Cardiac muscle cell (in vitro differentiated cells and primary cell): ENCODE results near the gene HOXD12. TPM values are rescaled to one million over a fixed set of nuclear protein-coding genes. Genes with fewer than 3 reads are reported as not detected.

Experiments
- DNase-seq, 2 donors: peaks; one replicate each; pipeline versions ENCODE4 v3.0.0 to v3.0.0-alpha.2; 2010 to 2017; ENCODE audit warnings: low read depth in 1 of 2, low spot score in 1 of 2
- H3K27ac ChIP-seq: fragments of 200-600 bp; sonication (generic); 2 replicates; pipeline ENCODE4 v1.5.1; 2016
- H3K27me3 ChIP-seq: fragments of 200-600 bp; sonication (generic); 2 replicates; pipeline ENCODE4 v1.6.0; 2016; ENCODE audit warnings: control low read depth
- H3K36me3 ChIP-seq: fragments of 200-600 bp; sonication (generic); 2 replicates; pipeline ENCODE4 v1.5.1; 2016; ENCODE audit warnings: control low read depth
- H3K4me1 ChIP-seq: fragments of 200-600 bp; sonication (generic); 2 replicates; pipeline ENCODE4 v1.8.1; 2017; ENCODE audit warnings: low read depth, mild to moderate bottlenecking, mixed run types
- H3K4me3 ChIP-seq: fragments of 200-600 bp; sonication (generic); 2 replicates; pipeline ENCODE4 v1.5.1; 2016; ENCODE audit warnings: mild to moderate bottlenecking
- H3K9me3 ChIP-seq: fragments of 200-600 bp; sonication (generic); 2 replicates; pipeline ENCODE4 v1.5.1; 2017; ENCODE audit warnings: low read depth, mild to moderate bottlenecking, control low read depth
- CTCF ChIP-seq: IDR thresholded peaks from 2 replicates; pipeline ENCODE4 v1.5.1; 2012; ENCODE audit warnings: low read depth, mild to moderate bottlenecking, low read length
- polyA plus RNA-seq: library from polyadenylated mRNA; unstranded; fragments of >200 nt; fragmentation: Nextera tagmentation; extraction: Ambion mirVana; gene quantifications from 2 replicates; pipeline ENCODE4 v1.2.1, GENCODE V29; 2016
- total RNA-seq: library from RNA; depleted of rRNA; stranded (reverse); fragments of >200 nt; gene quantifications from 2 replicates; pipeline ENCODE4 v1.2.3, GENCODE V29; 2016

The HOXD12 gene
- total and polyA plus RNA-seq, 2 experiments from 2014 or later: not detected

GRCh38 chr2:176089843-176090395 is 9.7 kb upstream of the HOXD12 start:
- Histone ChIP-seq H3K4me3 (no peak overlapping the region), H3K9me3 (no peaks in the 10 kb centered on the region), H3K4me1 (peaks cover 8% of the 10 kb centered on the region), H3K27me3 (peaks cover 100% of the 10 kb centered on the region), H3K27ac (no peak overlapping the region), H3K36me3 (no peaks in the 10 kb centered on the region)
- DNase-seq: no peak
- TF ChIP-seq CTCF: no peak

- Histone ChIP-seq H3K9me3 (no peaks in the 10 kb centered on the region), H3K27ac (no peak overlapping the region), H3K36me3 (no peaks in the 10 kb centered on the region), H3K27me3 (peaks cover 100% of the 10 kb centered on the region), H3K4me1 (peaks cover 3% of the 10 kb centered on the region), H3K4me3 (no peak overlapping the region)
- TF ChIP-seq CTCF: no peak
- DNase-seq: no peak
Measured at GRCh38 chr2:176090862-176091261, 8.7 kb upstream of the HOXD12 start.

- Histone ChIP-seq H3K9me3 (no peaks in the 10 kb centered on the region), H3K4me3 (no peak overlapping the region), H3K36me3 (no peaks in the 10 kb centered on the region), H3K27me3 (peaks cover 100% of the 10 kb centered on the region), H3K27ac (no peak overlapping the region), H3K4me1 (no peaks in the 10 kb centered on the region)
- no peak for DNase-seq
- no peak for TF ChIP-seq CTCF
Measured at GRCh38 chr2:176091329-176092258, 8.0 kb upstream of the HOXD12 start.

GRCh38 chr2:176092270-176093144 is 7.1 kb upstream of the HOXD12 start, which contains the start of gene HOXD13:
HOXD13 (plus strand) TSS chr2:176092721; CDS start chr2:176092891, 170 bp downstream.
- Histone ChIP-seq H3K27me3 (peaks cover 100% of the 10 kb centered on the region), H3K9me3 (no peaks in the 10 kb centered on the region), H3K27ac (no peak within 1 kb of the TSS), H3K4me3 (peak within 1 kb of the TSS; percentile 26), H3K4me1 (no peaks in the 10 kb centered on the region), H3K36me3 (no peaks in the 10 kb centered on the region)
- peak in 1 of 2 donors; percentile 55 for DNase-seq
- no peak for TF ChIP-seq CTCF

- no peak for DNase-seq
- H3K9me3 ChIP-seq: no peaks in the 10 kb centered on the region
Measured at GRCh38 chr2:176093145-176093897, 6.3 kb upstream of the HOXD12 start.

More at GRCh38 chr2:176093145-176093897, 6.3 kb upstream of the HOXD12 start:
- Histone ChIP-seq H3K4me1 (no peaks in the 10 kb centered on the region), H3K4me3 (peak overlapping the region; percentile 26), H3K36me3 (no peaks in the 10 kb centered on the region), H3K27me3 (peaks cover 100% of the 10 kb centered on the region), H3K27ac (no peak overlapping the region)
- TF ChIP-seq CTCF: no peak
